Stimulated activated CD4-positive, alpha-beta T cell treated with anti-CD3 and anti-CD28 coated beads, Interleukin-12 subunit alpha, Interleukin-12 subunit beta, amount 100 ng/mL, for 24 hours (primary cell): Measurements from ENCODE around the gene KIFC3.
"Not testable (repeated sequence)": the region's sequence is repeated elsewhere in the genome, so short reads cannot be mapped to it uniquely, and the experiment has no call there.

Experiments used
- DNase-seq, 2 experiments: peaks; one replicate each; pipeline ENCODE4 v3.0.0-alpha.2; 2020; ENCODE audit warnings: low read depth in 2 of 2

Gene KIFC3

DNA sequence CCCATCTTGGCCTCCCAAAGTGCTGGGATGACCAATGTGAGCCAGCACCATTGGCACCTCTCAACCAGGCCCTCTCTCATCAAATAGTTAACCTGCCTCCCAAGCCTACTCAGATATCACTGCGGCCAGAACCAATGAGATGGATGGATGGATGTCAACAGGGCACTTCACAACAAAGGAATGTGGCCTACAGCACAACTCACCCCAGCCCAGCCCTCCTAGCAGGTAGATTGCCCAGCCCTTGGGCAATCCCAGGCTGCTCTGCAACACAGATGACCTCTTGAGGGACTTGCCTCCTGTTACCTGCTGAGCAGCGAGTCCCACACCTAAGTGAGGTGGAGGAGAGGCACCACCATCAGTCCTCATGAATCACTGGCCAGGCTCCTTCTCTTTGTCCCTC lies 22.6 kb upstream of the KIFC3 start:
- no peak for DNase-seq

DNA sequence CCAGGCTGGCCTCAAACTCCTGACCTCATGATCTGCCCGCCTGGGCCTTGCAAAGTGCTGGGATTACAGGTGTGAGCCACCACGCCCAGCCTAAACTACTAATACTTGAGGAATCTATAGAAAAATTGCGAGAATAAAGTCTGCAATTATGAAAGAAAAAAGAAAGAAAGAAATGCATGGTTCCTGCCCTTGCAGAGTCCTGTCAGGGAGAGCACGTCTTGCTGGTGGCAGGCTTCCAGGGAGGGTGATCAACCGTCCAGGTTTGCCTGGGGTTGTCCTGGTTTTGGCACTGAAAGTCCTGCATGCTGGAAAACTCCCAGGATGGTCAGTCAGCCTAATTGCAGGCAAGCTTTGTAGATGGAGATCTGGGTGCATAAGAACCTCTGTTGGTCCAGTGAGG lies 21.5 kb upstream of the KIFC3 start:
- DNase-seq: no peak

DNA sequence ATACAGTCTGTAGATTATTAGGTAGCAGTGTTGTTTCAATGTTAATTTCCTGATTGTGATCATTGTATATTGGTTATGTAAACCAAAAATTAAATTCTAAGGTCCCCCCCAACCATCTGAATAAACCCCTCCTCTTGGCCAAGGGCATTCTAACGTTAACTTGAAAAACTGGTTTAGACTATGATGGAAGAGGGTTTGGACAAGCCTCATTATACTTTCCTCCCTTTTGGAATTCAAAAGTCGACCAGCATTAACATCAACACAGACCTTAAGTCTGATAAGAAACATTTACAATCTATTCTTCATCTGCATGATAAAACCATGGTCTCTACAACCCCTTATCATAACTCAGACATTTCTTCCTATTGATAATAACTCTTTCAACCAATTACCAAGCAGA lies 20.6 kb upstream of the KIFC3 start:
- no peak for DNase-seq

DNA sequence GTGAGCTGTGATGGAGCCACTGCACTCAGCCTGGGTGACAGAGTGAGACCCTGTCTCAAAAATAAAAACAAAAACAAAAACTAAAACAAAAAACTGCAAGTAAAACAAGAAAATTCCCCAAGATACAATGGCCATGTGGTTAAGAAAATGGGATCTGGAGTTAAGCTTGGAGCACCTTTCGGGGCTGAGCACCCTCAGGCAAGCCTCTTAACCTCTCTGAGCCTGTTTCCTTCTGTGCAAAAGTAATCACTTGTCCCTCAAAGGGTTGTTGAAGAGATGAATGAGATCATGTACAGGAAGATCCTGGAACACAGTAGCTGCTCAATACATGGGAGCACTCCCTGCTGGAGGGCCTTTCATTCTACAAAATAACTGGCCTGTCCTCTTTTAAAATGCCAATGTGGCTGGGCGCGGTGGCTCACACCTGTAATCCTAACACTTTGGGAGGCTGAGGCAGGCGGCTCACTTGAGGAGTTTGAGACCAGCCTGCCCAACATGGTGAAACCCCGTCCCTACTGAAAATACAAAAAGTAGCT lies 19.8 kb upstream of the KIFC3 start:
- no peak for DNase-seq

DNA sequence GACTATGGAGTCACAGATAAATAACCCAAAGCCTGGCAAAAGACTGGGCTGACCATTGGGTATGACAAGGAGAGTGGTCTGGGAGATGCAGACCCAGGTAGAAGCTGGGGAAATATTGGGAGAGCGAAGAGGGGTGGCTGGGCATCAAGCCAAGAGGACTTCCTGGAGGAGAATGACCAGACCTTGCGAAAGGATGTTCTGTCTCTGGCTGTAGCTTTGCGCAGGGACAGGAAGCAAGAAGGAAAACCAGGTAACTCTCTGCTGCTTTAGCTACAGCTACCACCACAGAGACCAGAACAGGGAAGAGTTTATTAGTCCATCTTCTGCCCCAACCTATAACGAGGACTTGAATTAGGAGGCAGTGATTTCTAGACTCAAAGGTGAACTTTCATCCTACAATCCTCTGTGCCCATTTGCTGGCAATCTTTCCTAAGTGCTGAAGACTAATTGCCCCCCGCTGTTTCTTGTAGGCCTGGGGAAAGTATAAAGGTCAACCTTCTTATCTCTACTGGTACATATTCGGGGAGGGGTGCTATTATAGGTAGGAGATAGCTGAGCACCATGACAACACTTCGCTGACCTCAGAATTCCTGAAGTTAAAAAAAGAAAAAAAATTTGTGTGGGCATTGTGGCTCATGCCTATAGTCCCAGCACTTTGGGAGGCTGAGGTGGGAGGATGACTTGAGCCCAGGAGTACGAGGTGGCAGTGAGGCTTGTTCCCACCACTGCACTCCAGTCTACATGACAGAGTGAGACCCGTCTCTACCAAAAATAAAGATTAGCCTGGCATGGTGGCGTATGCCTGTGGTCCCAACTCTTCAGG lies 19.1 kb upstream of the KIFC3 start:
- no peak for DNase-seq

DNA sequence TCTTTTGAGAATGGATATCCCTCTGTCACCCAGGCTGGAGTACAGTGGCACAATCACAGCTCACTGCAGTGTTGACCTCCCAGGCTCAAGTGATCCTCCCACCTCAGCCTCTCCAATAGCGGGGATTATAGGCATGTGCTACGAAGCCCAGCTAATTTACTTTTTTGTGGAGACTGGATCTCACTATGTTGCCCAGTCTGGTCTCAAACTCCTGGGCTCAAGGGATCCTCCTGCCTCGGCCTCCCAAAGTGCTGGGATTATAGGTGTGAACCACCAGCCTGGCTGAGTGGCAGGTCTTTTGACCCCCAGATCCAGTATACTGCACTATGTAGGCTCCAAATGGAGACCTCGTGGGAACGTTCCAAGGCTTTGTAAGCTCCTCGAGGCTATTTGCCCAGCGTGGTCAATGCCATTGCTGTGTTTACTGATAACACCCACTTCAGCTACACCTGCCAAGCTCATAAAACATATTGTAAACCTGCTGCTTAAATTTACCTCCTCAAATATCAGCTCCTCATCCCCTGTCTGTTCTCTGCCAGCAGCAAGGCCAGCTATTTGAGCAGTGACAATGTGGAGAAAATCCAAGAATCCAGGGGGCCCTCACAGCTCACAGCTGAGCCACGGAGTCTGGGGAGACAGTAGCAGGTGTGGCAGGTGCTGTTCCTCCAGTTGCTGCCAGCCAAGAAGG lies 16.2 kb upstream of the KIFC3 start:
- no peak for DNase-seq

DNA sequence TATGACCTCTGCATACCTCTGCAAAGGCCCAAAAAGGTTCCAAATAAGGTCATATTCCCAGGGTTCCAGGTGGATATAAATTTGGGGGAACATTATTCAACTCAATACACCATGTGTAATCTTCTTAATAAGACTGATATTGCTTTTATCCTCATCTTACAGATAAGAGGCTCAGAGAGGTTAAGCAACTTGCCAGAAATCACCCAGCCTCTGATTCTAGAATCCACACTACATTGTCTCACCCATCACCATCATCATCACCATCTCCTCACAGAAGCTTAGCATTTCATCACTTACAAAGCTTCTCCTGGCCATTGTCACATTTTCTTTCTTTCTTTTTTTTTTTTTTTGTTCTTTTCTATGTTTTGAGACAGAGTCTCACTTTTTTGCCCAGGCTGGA lies 15.4 kb upstream of the KIFC3 start:
- DNase-seq: no peak

DNA sequence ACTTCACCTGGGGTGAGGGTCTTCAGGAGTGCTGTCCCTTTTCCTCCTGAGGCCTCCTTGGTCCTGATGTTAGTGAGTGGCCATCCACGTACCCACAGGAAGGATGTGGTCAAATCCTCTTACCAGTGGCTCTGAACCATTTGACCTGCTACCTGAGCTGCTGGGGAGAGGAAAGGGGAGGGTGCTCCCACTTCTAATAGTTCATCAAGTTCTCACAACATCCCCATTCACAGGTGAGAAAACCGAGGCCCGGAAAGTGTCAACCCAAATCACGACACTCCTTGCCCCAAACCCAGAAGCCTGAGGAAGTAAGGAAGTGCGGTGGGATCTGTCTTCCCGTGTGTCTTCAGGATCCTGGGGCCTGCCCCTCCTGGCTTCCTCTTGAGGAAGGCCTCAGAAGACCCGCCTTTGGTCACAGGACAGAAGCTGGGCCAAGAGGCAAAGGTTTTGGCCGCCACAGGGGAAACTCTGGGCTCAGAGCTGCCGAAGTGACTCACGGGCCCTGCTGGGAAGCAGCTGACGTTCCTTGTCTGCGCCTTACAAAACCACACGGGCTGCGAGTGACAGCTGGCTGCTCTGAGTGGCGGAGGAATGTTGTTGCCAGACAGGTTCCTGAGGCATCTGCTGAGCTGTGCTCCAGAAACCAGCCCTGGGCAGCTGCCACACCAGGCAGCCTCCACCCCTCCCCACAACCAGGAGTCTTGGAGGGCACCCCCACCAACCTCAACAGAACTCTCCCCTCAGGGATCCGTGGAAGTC lies 13.9 kb upstream of the KIFC3 start:
- DNase-seq: no peak

DNA sequence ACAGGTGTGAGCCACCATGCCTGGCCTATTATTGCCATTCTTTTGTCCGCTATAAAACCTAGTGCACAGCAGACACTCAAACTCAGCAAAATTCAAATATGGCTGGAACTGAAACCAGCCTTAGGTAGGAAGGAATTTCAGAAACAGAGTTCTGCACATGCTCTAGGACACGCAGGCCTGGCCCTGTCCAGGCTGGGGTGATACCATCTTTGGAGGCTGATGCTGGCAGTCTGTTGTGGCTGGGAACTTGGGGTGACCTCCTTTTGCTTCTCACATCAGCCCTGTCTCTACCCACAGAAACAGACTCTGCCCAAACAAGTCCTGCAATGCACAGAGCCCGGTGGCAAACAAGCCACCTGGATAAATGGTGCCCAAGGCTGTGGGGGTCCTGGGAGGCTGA lies 12.6 kb upstream of the KIFC3 start:
- no peak for DNase-seq

DNA sequence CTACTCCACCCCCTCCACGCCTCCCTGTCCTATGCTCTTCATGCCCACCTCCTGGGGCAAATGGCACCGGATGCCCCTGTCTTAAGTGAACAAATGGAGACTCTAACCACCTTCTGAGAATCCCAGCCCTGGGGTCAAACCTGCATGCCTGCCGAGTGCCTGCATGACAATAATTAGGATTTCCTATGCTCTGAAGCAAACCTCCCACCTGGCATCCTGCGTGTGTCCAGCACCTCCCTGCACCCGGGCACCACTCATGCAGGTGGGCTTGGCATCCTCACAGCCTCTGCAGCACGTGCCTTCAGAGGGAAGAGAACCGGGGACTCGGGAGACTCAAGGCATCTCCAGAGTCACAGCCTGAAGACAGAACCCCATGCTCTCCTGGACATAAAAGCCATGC lies 11.2 kb upstream of the KIFC3 start:
- DNase-seq: no peak

DNA sequence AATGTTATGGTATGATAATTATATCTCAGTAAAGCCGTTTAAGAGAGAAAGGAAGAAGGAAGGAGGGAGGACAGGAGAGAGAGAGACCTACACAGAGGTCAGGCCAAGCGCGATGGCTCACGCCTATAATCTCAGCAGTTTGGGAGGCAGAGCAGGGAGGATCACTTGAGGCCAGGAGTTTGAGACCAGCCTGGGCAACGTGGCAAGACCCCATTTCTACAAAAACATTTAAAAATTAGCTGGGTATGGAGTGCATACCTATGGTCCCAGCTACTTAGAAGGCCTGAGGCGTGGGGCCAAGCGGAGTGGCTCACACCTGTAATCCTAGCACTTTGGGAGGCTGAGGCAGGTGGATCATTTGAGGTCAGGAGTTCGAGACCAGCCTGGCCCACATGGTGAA lies 9.0 kb upstream of the KIFC3 start:
- not testable (repeated sequence) for DNase-seq

DNA sequence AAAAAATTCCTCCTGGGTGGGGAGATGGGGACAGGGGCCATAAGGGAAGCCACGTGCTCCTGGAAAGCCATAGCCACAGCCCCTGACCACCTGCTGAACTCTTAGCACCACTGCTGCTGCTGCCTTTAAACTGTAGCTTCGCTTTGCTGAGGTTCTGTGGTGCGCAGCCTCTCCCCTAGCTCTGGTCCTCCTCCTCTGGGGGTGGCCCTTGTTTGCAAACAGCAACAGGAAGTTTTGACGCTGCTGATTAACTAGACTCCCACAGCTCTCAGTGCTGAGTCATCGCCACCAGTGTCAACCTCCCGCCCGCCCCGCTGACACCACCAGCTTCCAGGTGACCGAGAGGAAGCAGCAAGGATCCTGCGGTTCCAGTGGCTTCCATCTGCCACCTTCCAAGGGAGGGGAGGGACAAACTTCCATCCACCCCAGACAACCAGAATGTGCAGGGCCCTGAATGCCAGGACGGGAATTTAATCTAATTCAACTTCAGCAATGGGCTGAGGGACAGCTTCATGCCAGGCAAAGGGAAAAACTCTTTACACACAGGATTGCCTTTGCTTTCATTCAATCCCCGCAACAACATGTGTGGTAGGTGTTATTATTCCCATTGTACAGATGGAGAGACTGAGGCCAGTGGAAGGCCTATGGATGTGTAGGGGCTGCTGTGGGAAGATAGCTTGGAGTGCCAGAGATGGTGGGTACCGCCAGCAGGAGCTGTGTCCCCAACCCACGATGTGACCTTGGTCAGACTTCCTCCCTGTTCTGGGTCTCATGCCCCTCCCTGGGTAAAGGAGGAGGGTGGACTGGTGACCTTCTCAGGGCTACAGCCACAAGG lies 8.1 kb upstream of the KIFC3 start:
- DNase-seq: peak; percentile 47 to 51

DNA sequence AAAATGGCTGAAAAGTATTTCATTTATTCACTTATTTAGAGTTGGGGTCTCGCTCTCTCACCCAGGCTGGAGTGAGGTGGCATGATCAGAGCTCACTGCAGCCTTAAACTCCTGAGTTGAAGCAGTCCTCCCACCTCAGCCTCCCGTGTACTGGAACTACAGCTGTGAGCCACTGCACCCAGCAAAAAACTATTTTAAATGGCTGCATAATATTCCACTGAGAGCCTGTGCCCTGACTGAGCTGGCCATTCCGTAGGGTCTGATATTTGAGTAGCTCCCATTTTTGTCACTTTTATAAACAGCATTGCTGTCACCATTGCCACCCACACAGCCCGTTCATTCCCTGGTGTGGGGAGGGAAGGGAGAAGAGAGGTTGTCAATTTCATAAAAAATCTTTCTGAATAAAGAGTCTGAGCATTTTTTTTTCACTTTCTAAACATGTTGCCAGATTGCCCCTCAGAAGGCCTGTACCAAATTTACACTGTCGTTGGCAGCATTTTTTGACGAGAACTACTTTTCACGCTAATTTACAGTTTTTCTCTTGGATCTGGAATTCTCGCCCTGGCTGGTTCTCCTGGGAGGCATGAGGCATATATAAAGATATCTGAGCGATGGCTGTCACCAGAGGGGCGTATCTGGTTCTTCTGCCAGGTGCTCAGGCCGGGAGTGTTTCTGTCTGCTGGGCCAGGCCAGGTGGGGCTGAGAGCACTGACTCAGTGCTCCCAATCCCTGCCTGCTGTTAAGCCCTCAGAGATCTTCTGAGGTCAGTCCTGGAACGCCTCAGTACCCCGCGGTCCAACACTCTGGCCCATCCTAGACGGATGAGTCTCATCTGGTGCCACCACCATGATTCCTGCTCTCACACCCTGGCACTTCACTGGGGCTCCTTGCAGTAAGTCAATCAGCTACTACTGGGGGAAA lies 7.2 kb upstream of the KIFC3 start:
- no peak for DNase-seq

DNA sequence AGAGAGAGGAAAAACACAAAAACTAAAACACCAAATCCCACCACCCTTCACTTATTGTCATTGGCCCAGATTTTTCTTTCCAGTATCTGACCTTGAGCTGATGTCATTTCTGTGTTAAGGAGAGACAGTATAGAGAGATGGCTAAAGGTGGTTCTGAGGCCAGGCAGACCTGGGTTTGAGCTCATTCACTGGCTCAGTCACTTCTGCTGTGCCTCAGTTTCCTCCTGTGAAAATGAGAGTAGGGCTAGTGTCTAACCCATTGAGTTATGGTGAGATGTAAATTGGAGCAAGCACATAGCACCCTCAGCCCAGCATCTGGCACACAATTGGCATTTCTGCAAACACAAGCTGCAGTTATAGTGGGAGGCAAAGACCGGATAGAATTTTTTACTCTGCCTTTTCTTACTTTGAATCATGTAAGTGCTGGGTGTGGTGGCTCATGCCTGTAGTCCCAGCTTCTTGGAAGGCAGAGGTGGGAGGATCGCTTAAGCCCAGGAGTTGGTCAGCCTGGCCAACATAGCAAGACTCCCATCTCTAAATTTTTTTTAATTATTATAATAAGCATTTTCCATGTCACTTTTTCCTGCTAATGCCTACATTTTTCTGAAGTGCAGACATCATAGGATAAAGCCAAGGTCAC lies 6.4 kb upstream of the KIFC3 start:
- DNase-seq: no peak

DNA sequence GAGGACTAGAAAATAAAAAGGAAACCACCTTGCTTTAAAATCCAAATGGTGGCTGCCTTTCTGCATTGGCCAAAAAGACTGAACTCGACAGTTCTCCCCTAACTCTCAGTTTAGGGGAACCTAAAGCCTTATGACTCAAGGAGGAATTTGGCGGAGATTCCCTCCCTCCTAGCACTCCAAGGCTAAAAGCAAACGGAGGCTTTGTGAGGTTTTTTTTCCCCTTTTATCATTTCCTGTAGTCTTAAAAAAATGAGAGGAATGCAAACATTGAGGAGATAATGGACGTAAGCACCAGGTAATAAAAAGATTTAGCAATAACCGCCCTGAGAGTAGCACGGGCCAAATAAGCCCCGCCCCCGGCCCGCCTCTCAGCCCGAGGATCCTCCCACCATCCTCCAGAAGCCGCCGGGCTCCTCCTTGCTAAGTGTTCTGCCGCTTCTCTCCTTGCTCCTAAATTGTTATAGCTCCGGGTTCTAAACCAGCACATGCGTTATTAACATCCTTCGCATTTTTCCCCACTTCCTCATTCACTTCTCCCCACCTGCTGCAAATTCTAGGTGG lies 5.8 kb upstream of the KIFC3 start:
- peak; percentile 41 to 56 for DNase-seq

DNA sequence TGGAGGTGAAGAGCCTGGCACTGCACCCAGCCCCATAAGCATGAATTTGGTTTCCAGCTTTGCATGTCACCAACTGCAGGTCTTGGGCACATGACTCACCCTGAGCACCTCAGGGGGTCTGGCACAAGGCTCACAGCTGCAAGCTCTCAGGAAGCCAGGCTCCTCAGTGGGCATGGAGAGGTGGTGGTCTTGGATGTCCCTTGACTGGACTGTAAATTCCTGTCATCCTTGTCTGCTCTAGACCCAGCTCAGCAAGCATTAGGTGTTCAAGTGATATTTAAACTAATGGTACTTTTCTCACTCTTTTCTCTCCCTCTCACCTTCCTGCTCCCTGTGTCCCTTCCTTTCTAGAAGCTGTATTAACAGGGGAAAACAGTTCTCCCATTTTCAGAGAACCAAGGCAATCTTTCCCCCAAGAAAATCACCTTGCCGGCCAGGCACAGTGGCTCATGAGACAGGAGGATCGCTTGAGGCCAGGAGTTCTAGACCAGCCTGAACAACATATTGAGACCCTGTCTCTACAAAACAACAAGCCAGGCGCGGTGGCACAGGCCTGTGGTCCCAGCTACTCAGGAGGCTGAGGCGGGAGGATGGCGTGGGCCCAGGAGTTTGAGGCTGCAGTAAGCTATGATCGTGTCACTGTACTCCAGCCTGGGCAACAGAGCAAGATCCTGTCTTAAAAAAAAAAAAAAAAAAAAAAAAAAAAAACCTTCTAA lies 5.1 kb upstream of the KIFC3 start:
- no peak for DNase-seq

DNA sequence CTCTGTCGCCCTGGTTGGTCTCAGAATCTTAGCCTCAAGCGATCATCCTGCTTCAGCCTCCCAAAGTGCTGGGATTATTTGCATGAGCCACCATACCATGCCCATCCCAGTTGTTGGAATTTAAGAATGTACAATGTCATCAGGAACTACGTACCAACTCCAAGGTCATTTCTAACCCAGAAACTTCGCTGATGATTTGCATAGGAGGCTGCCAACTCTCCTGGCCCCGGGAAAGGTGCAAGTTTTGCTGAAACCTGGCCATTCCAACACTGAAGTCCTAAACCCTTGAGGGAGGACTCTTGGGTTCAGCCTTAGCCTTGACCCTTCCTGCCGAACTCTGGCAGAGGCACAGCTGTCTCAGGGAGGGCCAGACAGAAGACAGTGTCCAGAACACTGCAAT lies 2.9 kb upstream of the KIFC3 start:
- no peak for DNase-seq

DNA sequence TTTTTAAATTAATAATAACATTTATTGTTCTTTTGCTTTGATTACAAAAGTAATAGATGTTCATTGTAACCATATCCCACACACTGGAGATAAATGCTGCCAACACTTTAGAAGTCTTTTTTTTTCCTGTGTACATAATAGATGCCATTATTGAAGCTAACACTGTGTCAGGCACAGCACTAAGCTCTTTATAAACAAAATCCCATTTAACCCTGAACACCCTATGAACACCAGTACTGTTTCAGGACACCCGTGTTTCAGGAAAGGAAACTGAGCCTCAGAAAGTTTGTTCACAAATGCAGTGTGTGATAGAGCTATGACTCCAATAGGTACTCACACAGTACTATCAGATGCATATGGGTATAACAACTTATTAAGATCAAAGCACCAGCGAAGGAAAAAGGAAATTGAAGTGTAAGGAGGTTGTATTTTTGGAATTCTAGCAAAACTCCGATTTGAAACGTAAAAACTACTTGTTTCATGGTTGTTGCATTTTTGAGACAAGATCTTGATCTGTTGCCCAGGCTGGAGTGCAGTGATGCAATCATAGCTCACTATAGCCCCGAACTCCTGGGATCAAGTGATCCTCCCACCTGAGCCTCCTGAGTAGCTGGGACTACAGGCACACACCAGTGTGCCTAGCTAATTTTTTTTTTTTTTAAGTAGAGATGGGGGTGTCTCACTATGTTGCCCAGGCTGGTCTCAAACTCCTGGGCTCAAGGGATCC lies 2.0 kb upstream of the KIFC3 start:
- DNase-seq: no peak
